T-helper 2 cell (primary cell): ENCODE measurements around the gene BTBD17.
"Not testable (repeated sequence)": the region's sequence is repeated elsewhere in the genome, so short reads cannot be mapped to it uniquely, and the experiment has no call there.

ENCODE experiments used
- DNase-seq, 5 experiments: peaks; one replicate each; pipeline versions ENCODE4 v3.0.0 to v3.0.0-alpha.2; 2012 to 2022
- total RNA-seq, 2 donors: gene quantifications; one replicate each; lab custom pipeline; 2026; lab: John Stamatoyannopoulos, UW

BTBD17 gene
- total RNA-seq: 0 to 0.13 reads per million in 2 donors

- peak in 2 of 5 experiments; percentile 15 to 19 for DNase-seq
Measured at GRCh38 chr17:74361230-74362068, at the start of gene BTBD17. TSS of gene BTBD17 (minus strand) at chr17:74361868. CDS start at chr17:74361819, 49 bp downstream.

- no peak for DNase-seq
Measured at GRCh38 chr17:74410001-74410443, 48.4 kb upstream of the BTBD17 start.

GRCh38 chr17:74408815-74409214, 47.1 kb upstream of the BTBD17 start:
- no peak for DNase-seq

- DNase-seq: no peak
Measured at GRCh38 chr17:74408262-74408661, 46.6 kb upstream of the BTBD17 start.

GRCh38 chr17:74407384-74407783, 45.7 kb upstream of the BTBD17 start:
- no peak for DNase-seq

- not testable (repeated sequence) for DNase-seq
Measured at GRCh38 chr17:74405311-74405710, 43.6 kb upstream of the BTBD17 start.

- DNase-seq: no peak
Measured at GRCh38 chr17:74404789-74405188, 43.1 kb upstream of the BTBD17 start.

GRCh38 chr17:74404218-74404617, 42.5 kb upstream of the BTBD17 start:
- no peak for DNase-seq

- no peak for DNase-seq
Measured at GRCh38 chr17:74403512-74404137, 42.0 kb upstream of the BTBD17 start.

GRCh38 chr17:74402048-74402447, 40.4 kb upstream of the BTBD17 start:
- DNase-seq: no peak

GRCh38 chr17:74396567-74396966, 34.9 kb upstream of the BTBD17 start:
- DNase-seq: no peak

GRCh38 chr17:74394977-74395376, 33.3 kb upstream of the BTBD17 start:
- DNase-seq: no peak

- DNase-seq: no peak
Measured at GRCh38 chr17:74394275-74394950, 32.7 kb upstream of the BTBD17 start.

GRCh38 chr17:74393346-74393942, 31.8 kb upstream of the BTBD17 start:
- DNase-seq: no peak

- no peak for DNase-seq
Measured at GRCh38 chr17:74392848-74393247, 31.2 kb upstream of the BTBD17 start.

GRCh38 chr17:74391771-74392170, 30.1 kb upstream of the BTBD17 start:
- DNase-seq: no peak

GRCh38 chr17:74390680-74391653, 29.3 kb upstream of the BTBD17 start:
- DNase-seq: no peak

- no peak for DNase-seq
Measured at GRCh38 chr17:74389937-74390679, 28.4 kb upstream of the BTBD17 start.

GRCh38 chr17:74389084-74389753, 27.6 kb upstream of the BTBD17 start:
- DNase-seq: no peak
